ENCODE measurements around the gene CUTA.

- TF ChIP-seq ARID3A (IDR thresholded peaks at IDR 0.05; ENCODE audit: low read depth, low read length) (no peak), ZNF282 (IDR thresholded peaks at IDR 0.05; ENCODE audit: partially characterized antibody) (no peak), ARID2 (CRISPR knock-in tag; IDR thresholded peaks at IDR 0.05; ENCODE audit: borderline replicate concordance) (no peak)
Measured at GRCh38 chr6:33424855-33425667, 7.2 kb upstream of the CUTA start.

Data from HepG2 (cell line).